ENCODE results near the gene PTN. TPM values are rescaled to one million over a fixed set of nuclear protein-coding genes. Genes with fewer than 3 reads are reported as not detected.
A peak's percentile ranks its signal among the peaks of the same experiment; 100 is the strongest.

The PTN gene
- total RNA-seq, 2 experiments from 2014 or later = not detected

GRCh38 chr7:137221467-137221866 lies 122.1 kb downstream of the PTN start:
- TF ChIP-seq CTCF (IDR thresholded peaks at IDR 0.05) = no peak
- Mint-ChIP-seq H3K27ac (no peak overlapping the region), H3K36me3 (ENCODE audit: low read depth) (no peaks in the 10 kb centered on the region), H3K4me3 (no peak overlapping the region), H3K9me3 (peaks cover 6% of the 10 kb centered on the region), H3K4me1 (ENCODE audit: low read depth) (no peaks in the 10 kb centered on the region), H3K27me3 (no peaks in the 10 kb centered on the region)
- intact Hi-C loops (cut with micrococcal nuclease) = no loop called here
- DNase-seq (no peak), ATAC-seq (no peak)
- ChIA-PET CTCF (no interaction called here), POLR2A (no interaction called here)

- ATAC-seq (no peak), DNase-seq (no peak)
- Mint-ChIP-seq H3K36me3 (ENCODE audit: low read depth) (no peaks in the 10 kb centered on the region), H3K9me3 (peaks cover 18% of the 10 kb centered on the region), H3K4me1 (ENCODE audit: low read depth) (no peaks in the 10 kb centered on the region), H3K27me3 (no peaks in the 10 kb centered on the region), H3K27ac (no peak overlapping the region), H3K4me3 (no peak overlapping the region)
- no peak for TF ChIP-seq CTCF (IDR thresholded peaks at IDR 0.05)
- intact Hi-C loops (cut with micrococcal nuclease) = no loop called here
- ChIA-PET CTCF (no interaction called here), POLR2A (no interaction called here)
These were observed 129.8 kb downstream of the PTN start for GRCh38 chr7:137213744-137214143.

- ChIA-PET POLR2A (no interaction called here), CTCF (no interaction called here)
- H3K27me3 Mint-ChIP-seq = no peaks in the 10 kb centered on the region
- ATAC-seq = no peak
- TF ChIP-seq CTCF (IDR thresholded peaks at IDR 0.05) = no peak
- DNase-seq = no peak
- intact Hi-C loops (cut with micrococcal nuclease) = no loop called here
- no peak overlapping the region for H3K4me3 Mint-ChIP-seq
- no peaks in the 10 kb centered on the region for H3K36me3 Mint-ChIP-seq (ENCODE audit: low read depth)
- H3K4me1 Mint-ChIP-seq (ENCODE audit: low read depth) = no peaks in the 10 kb centered on the region
- H3K27ac Mint-ChIP-seq = no peak overlapping the region
- peaks cover 14% of the 10 kb centered on the region for H3K9me3 Mint-ChIP-seq
These were observed 134.2 kb downstream of the PTN start for GRCh38 chr7:137209151-137209817.

GRCh38 chr7:137206770-137207169 lies 136.8 kb downstream of the PTN start:
- peak; percentile 46 for TF ChIP-seq CTCF (IDR thresholded peaks at IDR 0.05)
- Mint-ChIP-seq H3K36me3 (ENCODE audit: low read depth) (no peaks in the 10 kb centered on the region), H3K27me3 (no peaks in the 10 kb centered on the region), H3K27ac (no peak overlapping the region), H3K4me1 (ENCODE audit: low read depth) (no peaks in the 10 kb centered on the region), H3K4me3 (no peak overlapping the region), H3K9me3 (peaks cover 13% of the 10 kb centered on the region)
- ATAC-seq (no peak), DNase-seq (no peak)
- intact Hi-C loops (cut with micrococcal nuclease) = no loop called here
- CTCF ChIA-PET = no interaction called here
- POLR2A ChIA-PET = no interaction called here

- no peak for TF ChIP-seq CTCF (IDR thresholded peaks at IDR 0.05)
- H3K4me3 Mint-ChIP-seq = no peak overlapping the region
These were observed 139.3 kb downstream of the PTN start for GRCh38 chr7:137204246-137204645.

More at GRCh38 chr7:137204246-137204645, 139.3 kb downstream of the PTN start:
- CTCF ChIA-PET = no interaction called here
- ATAC-seq (no peak), DNase-seq (no peak)
- no peaks in the 10 kb centered on the region for H3K4me1 Mint-ChIP-seq (ENCODE audit: low read depth)
- intact Hi-C loops (cut with micrococcal nuclease) = no loop called here
- H3K9me3 Mint-ChIP-seq = peaks cover 10% of the 10 kb centered on the region
- POLR2A ChIA-PET = no interaction called here
- H3K27ac Mint-ChIP-seq = no peak overlapping the region
- H3K27me3 Mint-ChIP-seq = no peaks in the 10 kb centered on the region
- no peaks in the 10 kb centered on the region for H3K36me3 Mint-ChIP-seq (ENCODE audit: low read depth)

Data from activated CD8-positive, alpha-beta T cell treated with anti-CD3 and anti-CD28 coated beads for 36 hours (primary cell).